ENCODE measurements around the gene ZNRF3.

Gene ZNRF3

GRCh38 chr22:28953403-28953802 lies 70.0 kb downstream of the ZNRF3 start:
- DNase-seq (ENCODE audit: low spot score), result no peak

- no peak for DNase-seq (ENCODE audit: low spot score)
These were observed 70.9 kb downstream of the ZNRF3 start for GRCh38 chr22:28953976-28954880.

GRCh38 chr22:28955817-28956216 lies 72.4 kb downstream of the ZNRF3 start:
- DNase-seq (ENCODE audit: low spot score), result no peak

- DNase-seq (ENCODE audit: low spot score), result no peak
These were observed 73.1 kb downstream of the ZNRF3 start for GRCh38 chr22:28956506-28956905.

GRCh38 chr22:28958611-28959010 lies 75.2 kb downstream of the ZNRF3 start:
- DNase-seq (ENCODE audit: low spot score), result peak; percentile 92

GRCh38 chr22:28962042-28962554 lies 78.7 kb downstream of the ZNRF3 start:
- no peak for DNase-seq (ENCODE audit: low spot score)

GRCh38 chr22:28963362-28963761 lies 80.0 kb downstream of the ZNRF3 start:
- DNase-seq (ENCODE audit: low spot score), result no peak

GRCh38 chr22:28967163-28967665 lies 83.8 kb downstream of the ZNRF3 start:
- DNase-seq (ENCODE audit: low spot score), result no peak

GRCh38 chr22:28967969-28968368 lies 84.6 kb downstream of the ZNRF3 start:
- DNase-seq (ENCODE audit: low spot score), result no peak

GRCh38 chr22:28969401-28970168 lies 86.2 kb downstream of the ZNRF3 start:
- DNase-seq (ENCODE audit: low spot score), result no peak

- no peak for DNase-seq (ENCODE audit: low spot score)
These were observed 90.0 kb downstream of the ZNRF3 start for GRCh38 chr22:28973352-28973751.

GRCh38 chr22:28977060-28977459 lies 93.7 kb downstream of the ZNRF3 start:
- no peak for DNase-seq (ENCODE audit: low spot score)

- DNase-seq (ENCODE audit: low spot score), result no peak
These were observed 94.2 kb downstream of the ZNRF3 start for GRCh38 chr22:28977481-28977971.

GRCh38 chr22:28978158-28978557 lies 94.8 kb downstream of the ZNRF3 start:
- peak; percentile 40 for DNase-seq (ENCODE audit: low spot score)

GRCh38 chr22:28978863-28979796 lies 95.8 kb downstream of the ZNRF3 start:
- no peak for DNase-seq (ENCODE audit: low spot score)

GRCh38 chr22:28980326-28980725 lies 97.0 kb downstream of the ZNRF3 start:
- no peak for DNase-seq (ENCODE audit: low spot score)

- no peak for DNase-seq (ENCODE audit: low spot score)
These were observed 98.6 kb downstream of the ZNRF3 start for GRCh38 chr22:28981818-28982499.

GRCh38 chr22:28983190-28983589 lies 99.8 kb downstream of the ZNRF3 start:
- no peak for DNase-seq (ENCODE audit: low spot score)

GRCh38 chr22:28983788-28984441 lies 100.5 kb downstream of the ZNRF3 start:
- no peak for DNase-seq (ENCODE audit: low spot score)

GRCh38 chr22:28984482-28985158 lies 101.2 kb downstream of the ZNRF3 start:
- DNase-seq (ENCODE audit: low spot score), result no peak

Data from COLO829 (cell line).